GM21723 (cell line): ENCODE data around the gene SAMM50.

Source experiments
- ATAC-seq: cut with Tn5 transposase; IDR thresholded peaks from one replicate; pipeline ENCODE4 v1.9.1; 2021; ENCODE audit warnings: mild to moderate bottlenecking, moderate library complexity; ENCODE audit not compliant: unreplicated experiment

The SAMM50 gene

GRCh38 chr22:43976861-43977795, 21.9 kb downstream of the SAMM50 start:
- no peak for ATAC-seq

GRCh38 chr22:43978558-43978957, 23.3 kb downstream of the SAMM50 start:
- no peak for ATAC-seq

- ATAC-seq = no peak
Measured at GRCh38 chr22:43980579-43980978, 25.3 kb downstream of the SAMM50 start.

- no peak for ATAC-seq
Measured at GRCh38 chr22:43980996-43981395, 25.8 kb downstream of the SAMM50 start.

GRCh38 chr22:43983808-43984207, 28.6 kb downstream of the SAMM50 start:
- no peak for ATAC-seq

GRCh38 chr22:43985532-43985931, 30.3 kb downstream of the SAMM50 start:
- no peak for ATAC-seq

GRCh38 chr22:43988116-43988820, 33.0 kb downstream of the SAMM50 start:
- ATAC-seq = no peak

- ATAC-seq = no peak
Measured at GRCh38 chr22:43988960-43989359, 33.7 kb downstream of the SAMM50 start.

- ATAC-seq = no peak
Measured at GRCh38 chr22:43990044-43990443, 34.8 kb downstream of the SAMM50 start.

- ATAC-seq = no peak
Measured at GRCh38 chr22:43991316-43992020, 36.2 kb downstream of the SAMM50 start.

- ATAC-seq = no peak
Measured at GRCh38 chr22:43992331-43992821, 37.1 kb downstream of the SAMM50 start.

GRCh38 chr22:43993072-43993760, 38.0 kb downstream of the SAMM50 start:
- no peak for ATAC-seq

GRCh38 chr22:43994006-43994405, 38.8 kb downstream of the SAMM50 start:
- no peak for ATAC-seq

GRCh38 chr22:43994416-43994815, 39.2 kb downstream of the SAMM50 start:
- no peak for ATAC-seq

GRCh38 chr22:43995057-43995685, 39.9 kb downstream of the SAMM50 start:
- no peak for ATAC-seq

- peak; percentile 25 for ATAC-seq
Measured at GRCh38 chr22:43995798-43996169, 40.5 kb downstream of the SAMM50 start.

- ATAC-seq = peak; percentile 76
Measured at GRCh38 chr22:43996170-43996980, 41.1 kb downstream of the SAMM50 start.

GRCh38 chr22:43996981-43997265, 41.7 kb downstream of the SAMM50 start:
- ATAC-seq = no peak

GRCh38 chr22:43998679-43999264, 43.5 kb downstream of the SAMM50 start:
- ATAC-seq = no peak
